Measurements from ENCODE around the gene SNX19.
"Not testable (repeated sequence)": the region's sequence is repeated elsewhere in the genome, so short reads cannot be mapped to it uniquely, and the experiment has no call there.

The SNX19 gene

GRCh38 chr11:130871616-130872015 lies 44.7 kb downstream of the SNX19 start:
- no peak overlapping the region for H3K4me3 ChIP-seq (ENCODE audit: low read length)
- no peaks in the 10 kb centered on the region for H3K4me1 ChIP-seq (ENCODE audit: control insufficient read depth, low read depth, low read length)
- H3K36me3 ChIP-seq (ENCODE audit: control insufficient read depth, low read depth, low read length): peaks cover 15% of the 10 kb centered on the region
- H3K9me3 ChIP-seq (ENCODE audit: control insufficient read depth, low read depth, low read length): no peaks in the 10 kb centered on the region
- H3K9ac ChIP-seq (ENCODE audit: low read length): no peak overlapping the region
- no peaks in the 10 kb centered on the region for H3K27me3 ChIP-seq (ENCODE audit: control insufficient read depth, insufficient read depth, low read length)
- no peak overlapping the region for H3K27ac ChIP-seq (ENCODE audit: low read length)

GRCh38 chr11:130868721-130869390 lies 47.4 kb downstream of the SNX19 start:
- H3K27ac ChIP-seq (ENCODE audit: low read length): no peak overlapping the region
- H3K4me3 ChIP-seq (ENCODE audit: low read length): no peak overlapping the region
- no peaks in the 10 kb centered on the region for H3K9me3 ChIP-seq (ENCODE audit: control insufficient read depth, low read depth, low read length)
- no peaks in the 10 kb centered on the region for H3K4me1 ChIP-seq (ENCODE audit: control insufficient read depth, low read depth, low read length)
- H3K27me3 ChIP-seq (ENCODE audit: control insufficient read depth, insufficient read depth, low read length): no peaks in the 10 kb centered on the region
- H3K9ac ChIP-seq (ENCODE audit: low read length): no peak overlapping the region
- peaks cover 10% of the 10 kb centered on the region for H3K36me3 ChIP-seq (ENCODE audit: control insufficient read depth, low read depth, low read length)

- no peaks in the 10 kb centered on the region for H3K9me3 ChIP-seq (ENCODE audit: control insufficient read depth, low read depth, low read length)
- H3K4me1 ChIP-seq (ENCODE audit: control insufficient read depth, low read depth, low read length): no peaks in the 10 kb centered on the region
- no peak overlapping the region for H3K27ac ChIP-seq (ENCODE audit: low read length)
- H3K9ac ChIP-seq (ENCODE audit: low read length): no peak overlapping the region
- H3K27me3 ChIP-seq (ENCODE audit: control insufficient read depth, insufficient read depth, low read length): no peaks in the 10 kb centered on the region
- H3K4me3 ChIP-seq (ENCODE audit: low read length): no peak overlapping the region
- peaks cover 10% of the 10 kb centered on the region for H3K36me3 ChIP-seq (ENCODE audit: control insufficient read depth, low read depth, low read length)
Observed at GRCh38 chr11:130868086-130868710, 48.1 kb downstream of the SNX19 start.

- Histone ChIP-seq H3K4me3 (ENCODE audit: low read length) (no peak overlapping the region), H3K27ac (ENCODE audit: low read length) (no peak overlapping the region), H3K36me3 (ENCODE audit: control insufficient read depth, low read depth, low read length) (peaks cover 8% of the 10 kb centered on the region), H3K9me3 (ENCODE audit: control insufficient read depth, low read depth, low read length) (no peaks in the 10 kb centered on the region), H3K4me1 (ENCODE audit: control insufficient read depth, low read depth, low read length) (no peaks in the 10 kb centered on the region), H3K27me3 (ENCODE audit: control insufficient read depth, insufficient read depth, low read length) (no peaks in the 10 kb centered on the region), H3K9ac (ENCODE audit: low read length) (no peak overlapping the region)
Observed at GRCh38 chr11:130866831-130867230, 49.4 kb downstream of the SNX19 start.

- no peaks in the 10 kb centered on the region for H3K4me1 ChIP-seq (ENCODE audit: control insufficient read depth, low read depth, low read length)
- no peak overlapping the region for H3K27ac ChIP-seq (ENCODE audit: low read length)
- H3K9me3 ChIP-seq (ENCODE audit: control insufficient read depth, low read depth, low read length): no peaks in the 10 kb centered on the region
- no peak overlapping the region for H3K4me3 ChIP-seq (ENCODE audit: low read length)
- H3K36me3 ChIP-seq (ENCODE audit: control insufficient read depth, low read depth, low read length): no peaks in the 10 kb centered on the region
- H3K27me3 ChIP-seq (ENCODE audit: control insufficient read depth, insufficient read depth, low read length): no peaks in the 10 kb centered on the region
- H3K9ac ChIP-seq (ENCODE audit: low read length): no peak overlapping the region
Observed at GRCh38 chr11:130865774-130866114, 50.5 kb downstream of the SNX19 start.

GRCh38 chr11:130865091-130865773 lies 51.0 kb downstream of the SNX19 start:
- H3K9ac ChIP-seq (ENCODE audit: low read length): no peak overlapping the region
- H3K4me3 ChIP-seq (ENCODE audit: low read length): no peak overlapping the region
- H3K36me3 ChIP-seq (ENCODE audit: control insufficient read depth, low read depth, low read length): no peaks in the 10 kb centered on the region
- no peak overlapping the region for H3K27ac ChIP-seq (ENCODE audit: low read length)
- H3K27me3 ChIP-seq (ENCODE audit: control insufficient read depth, insufficient read depth, low read length): no peaks in the 10 kb centered on the region
- H3K4me1 ChIP-seq (ENCODE audit: control insufficient read depth, low read depth, low read length): no peaks in the 10 kb centered on the region
- H3K9me3 ChIP-seq (ENCODE audit: control insufficient read depth, low read depth, low read length): no peaks in the 10 kb centered on the region

- H3K27ac ChIP-seq (ENCODE audit: low read length): no peak overlapping the region
- H3K4me3 ChIP-seq (ENCODE audit: low read length): no peak overlapping the region
- H3K4me1 ChIP-seq (ENCODE audit: control insufficient read depth, low read depth, low read length): no peaks in the 10 kb centered on the region
- H3K9me3 ChIP-seq (ENCODE audit: control insufficient read depth, low read depth, low read length): no peaks in the 10 kb centered on the region
- H3K36me3 ChIP-seq (ENCODE audit: control insufficient read depth, low read depth, low read length): no peaks in the 10 kb centered on the region
- H3K9ac ChIP-seq (ENCODE audit: low read length): no peak overlapping the region
- no peaks in the 10 kb centered on the region for H3K27me3 ChIP-seq (ENCODE audit: control insufficient read depth, insufficient read depth, low read length)
Observed at GRCh38 chr11:130861902-130862860, 54.1 kb downstream of the SNX19 start.

GRCh38 chr11:130861283-130861682 lies 55.0 kb downstream of the SNX19 start:
- no peak overlapping the region for H3K9ac ChIP-seq (ENCODE audit: low read length)
- H3K27ac ChIP-seq (ENCODE audit: low read length): no peak overlapping the region
- no peaks in the 10 kb centered on the region for H3K4me1 ChIP-seq (ENCODE audit: control insufficient read depth, low read depth, low read length)
- no peaks in the 10 kb centered on the region for H3K36me3 ChIP-seq (ENCODE audit: control insufficient read depth, low read depth, low read length)
- H3K4me3 ChIP-seq (ENCODE audit: low read length): no peak overlapping the region
- no peaks in the 10 kb centered on the region for H3K27me3 ChIP-seq (ENCODE audit: control insufficient read depth, insufficient read depth, low read length)
- H3K9me3 ChIP-seq (ENCODE audit: control insufficient read depth, low read depth, low read length): no peaks in the 10 kb centered on the region

- no peaks in the 10 kb centered on the region for H3K36me3 ChIP-seq (ENCODE audit: control insufficient read depth, low read depth, low read length)
- no peaks in the 10 kb centered on the region for H3K27me3 ChIP-seq (ENCODE audit: control insufficient read depth, insufficient read depth, low read length)
- H3K4me3 ChIP-seq (ENCODE audit: low read length): no peak overlapping the region
- no peaks in the 10 kb centered on the region for H3K4me1 ChIP-seq (ENCODE audit: control insufficient read depth, low read depth, low read length)
- H3K9me3 ChIP-seq (ENCODE audit: control insufficient read depth, low read depth, low read length): no peaks in the 10 kb centered on the region
- H3K27ac ChIP-seq (ENCODE audit: low read length): no peak overlapping the region
- no peak overlapping the region for H3K9ac ChIP-seq (ENCODE audit: low read length)
Observed at GRCh38 chr11:130859886-130860285, 56.4 kb downstream of the SNX19 start.

GRCh38 chr11:130858215-130858614 lies 58.1 kb downstream of the SNX19 start:
- Histone ChIP-seq H3K4me3 (ENCODE audit: low read length) (no peak overlapping the region), H3K9ac (ENCODE audit: low read length) (no peak overlapping the region), H3K9me3 (ENCODE audit: control insufficient read depth, low read depth, low read length) (no peaks in the 10 kb centered on the region), H3K27ac (ENCODE audit: low read length) (no peak overlapping the region), H3K4me1 (ENCODE audit: control insufficient read depth, low read depth, low read length) (no peaks in the 10 kb centered on the region), H3K36me3 (ENCODE audit: control insufficient read depth, low read depth, low read length) (no peaks in the 10 kb centered on the region), H3K27me3 (ENCODE audit: control insufficient read depth, insufficient read depth, low read length) (no peaks in the 10 kb centered on the region)

- not testable (repeated sequence) for H3K27ac ChIP-seq (ENCODE audit: low read length); H3K27me3 ChIP-seq (ENCODE audit: control insufficient read depth, insufficient read depth, low read length); H3K36me3 ChIP-seq (ENCODE audit: control insufficient read depth, low read depth, low read length); H3K9me3 ChIP-seq (ENCODE audit: control insufficient read depth, low read depth, low read length); H3K4me1 ChIP-seq (ENCODE audit: control insufficient read depth, low read depth, low read length); H3K9ac ChIP-seq (ENCODE audit: low read length); H3K4me3 ChIP-seq (ENCODE audit: low read length)
Observed at GRCh38 chr11:130855707-130856106, 60.6 kb downstream of the SNX19 start.

Data from iPS-18a (cell line).